ENCODE data around the gene CRELD2. TPM values are rescaled to one million over a fixed set of nuclear protein-coding genes. Genes with fewer than 3 reads are reported as not detected.

Gene CRELD2
- total and polyA plus RNA-seq, 2 of the 13 experiments (the other 11 are each of a cell fraction or from before 2014, with no cell fraction given), result 17.2 to 44.7 TPM

- TF ChIP-seq ZXDC (CRISPR knock-in tag; IDR thresholded peaks at IDR 0.05) (no peak), KLF12 (CRISPR knock-in tag; IDR thresholded peaks at IDR 0.05; ENCODE audit: borderline replicate concordance) (0 out of 2 replicates have a peak, but pooled peaks have one; percentile 51), ZBTB14 (CRISPR knock-in tag; IDR thresholded peaks at IDR 0.05) (no peak), SUZ12 (IDR thresholded peaks at IDR 0.05; ENCODE audit: low read depth, low read length) (no peak), NKX3-1 (CRISPR knock-in tag; IDR thresholded peaks at IDR 0.05) (no peak), ZNF3 (CRISPR knock-in tag; IDR thresholded peaks at IDR 0.05) (no peak), NFRKB (IDR thresholded peaks at IDR 0.05) (no peak), MTERF4 (CRISPR knock-in tag; IDR thresholded peaks at IDR 0.05) (no peak), CCDC6 (CRISPR knock-in tag; IDR thresholded peaks at IDR 0.05) (no peak), ZNF547 (CRISPR knock-in tag; IDR thresholded peaks at IDR 0.05) (no peak), ATAD3A (CRISPR knock-in tag; IDR thresholded peaks at IDR 0.05) (no peak), PRDM15 (CRISPR knock-in tag; IDR thresholded peaks at IDR 0.05) (no peak), ZNF441 (CRISPR knock-in tag; IDR thresholded peaks at IDR 0.05; ENCODE audit: borderline replicate concordance) (no peak; the same call in 1 of the 2 replicates), GMEB1 (CRISPR knock-in tag; IDR thresholded peaks at IDR 0.05; ENCODE audit: borderline replicate concordance) (no peak), ZNF782 (CRISPR knock-in tag; IDR thresholded peaks at IDR 0.05; ENCODE audit: borderline replicate concordance) (no peak), AHR (CRISPR knock-in tag; IDR thresholded peaks at IDR 0.05) (no peak)
Observed at GRCh38 chr22:49936018-49936972, 17.9 kb downstream of the CRELD2 start (continued).

Data from HepG2 (cell line).